Right lung (tissue), 5 donors: ENCODE measurements around the gene STK39. TPM values are rescaled to one million over a fixed set of nuclear protein-coding genes. Genes with fewer than 3 reads are reported as not detected.

Experiments used
- DNase-seq, 2 donors: peaks; one replicate each; pipeline ENCODE4 v3.0.0-alpha.2; 2013
- polyA plus RNA-seq, 5 donors: library from polyadenylated mRNA; unstranded; fragments of 120-200 nt; gene quantifications; one replicate each; pipeline versions ENCODE4 v1.2.1 to v1.2.3, GENCODE V29; 2013; ENCODE audit warnings: inconsistent platforms in 1 of 5, low replicate concordance in 1 of 5; ENCODE audit not compliant: insufficient read length in 5 of 5, insufficient read depth in 1 of 5

Gene STK39
- polyA plus RNA-seq, 5 donors, result 24.0 to 28.9 (median 25.2) TPM

GRCh38 chr2:167933097-167933814 lies 314.1 kb downstream of the STK39 start:
- DNase-seq, result no peak

GRCh38 chr2:167932123-167932693 lies 315.2 kb downstream of the STK39 start:
- no peak for DNase-seq

GRCh38 chr2:167929484-167929883 lies 317.9 kb downstream of the STK39 start:
- DNase-seq, result no peak

- no peak for DNase-seq
Observed at GRCh38 chr2:167928434-167928833, 319.0 kb downstream of the STK39 start.

- peak in 1 of 2 donors; percentile 1 for DNase-seq
Observed at GRCh38 chr2:167925758-167926157, 321.6 kb downstream of the STK39 start.

- no peak for DNase-seq
Observed at GRCh38 chr2:167924556-167924955, 322.8 kb downstream of the STK39 start.

GRCh38 chr2:167916756-167917155 lies 330.6 kb downstream of the STK39 start:
- DNase-seq, result no peak

- DNase-seq, result no peak
Observed at GRCh38 chr2:167914969-167915368, 332.4 kb downstream of the STK39 start.

- no peak for DNase-seq
Observed at GRCh38 chr2:167908786-167909185, 338.6 kb downstream of the STK39 start.

GRCh38 chr2:167905668-167906067 lies 341.7 kb downstream of the STK39 start:
- DNase-seq, result no peak

Other genes starting within 250 kb of the STK39 start
- 10 to 100 TPM; 13.4 to 23.8 (median 22.7) TPM for gene CERS6, start 208.7 kb upstream of the STK39 start, polyA plus RNA-seq